Neuron (in vitro differentiated cells): ENCODE results near the gene SLC2A8.

ENCODE experiments used
- H2AFZ ChIP-seq: one replicate; pipeline ENCODE4 v1.6.1; 2013; ENCODE audit warnings: low read depth, mild to moderate bottlenecking, inconsistent platforms, low read length, moderate library complexity
- H3K27me3 ChIP-seq: one replicate; pipeline ENCODE4 v1.6.1; 2013; ENCODE audit warnings: low read length; ENCODE audit not compliant: insufficient read depth
- H3K36me3 ChIP-seq: one replicate; pipeline ENCODE4 v1.6.1; 2013; ENCODE audit warnings: low read length; ENCODE audit not compliant: insufficient read depth
- H3K4me1 ChIP-seq: one replicate; pipeline ENCODE4 v1.6.1; 2013; ENCODE audit warnings: low read length; ENCODE audit not compliant: insufficient read depth
- H3K4me3 ChIP-seq: 2 replicates; pipeline ENCODE4 v1.5.1; 2013; ENCODE audit warnings: mild to moderate bottlenecking, low read length, moderate library complexity
- H3K9me3 ChIP-seq: one replicate; pipeline ENCODE4 v1.6.1; 2013; ENCODE audit warnings: low read length

Gene SLC2A8

GRCh38 chr9:127388037-127388855, 8.7 kb upstream of the SLC2A8 start:
- H3K9me3 ChIP-seq: no peaks in the 10 kb centered on the region
- no peaks in the 10 kb centered on the region for H3K27me3 ChIP-seq
- no peak overlapping the region for H3K4me3 ChIP-seq
- no peaks in the 10 kb centered on the region for H3K36me3 ChIP-seq
- peak overlapping the region; percentile 3 for H2AFZ ChIP-seq
- peaks cover 35% of the 10 kb centered on the region for H3K4me1 ChIP-seq

- Histone ChIP-seq H3K9me3 (no peaks in the 10 kb centered on the region), H2AFZ (peak overlapping the region; percentile 3), H3K27me3 (no peaks in the 10 kb centered on the region), H3K4me3 (no peak overlapping the region), H3K4me1 (peaks cover 35% of the 10 kb centered on the region), H3K36me3 (no peaks in the 10 kb centered on the region)
These were observed 8.1 kb upstream of the SLC2A8 start for GRCh38 chr9:127388856-127389238.

- H3K27me3 ChIP-seq: no peaks in the 10 kb centered on the region
- H3K9me3 ChIP-seq: no peaks in the 10 kb centered on the region
- peaks cover 35% of the 10 kb centered on the region for H3K4me1 ChIP-seq
- no peak overlapping the region for H2AFZ ChIP-seq
- no peaks in the 10 kb centered on the region for H3K36me3 ChIP-seq
- no peak overlapping the region for H3K4me3 ChIP-seq
These were observed 7.4 kb upstream of the SLC2A8 start for GRCh38 chr9:127389381-127390247.

DNA sequence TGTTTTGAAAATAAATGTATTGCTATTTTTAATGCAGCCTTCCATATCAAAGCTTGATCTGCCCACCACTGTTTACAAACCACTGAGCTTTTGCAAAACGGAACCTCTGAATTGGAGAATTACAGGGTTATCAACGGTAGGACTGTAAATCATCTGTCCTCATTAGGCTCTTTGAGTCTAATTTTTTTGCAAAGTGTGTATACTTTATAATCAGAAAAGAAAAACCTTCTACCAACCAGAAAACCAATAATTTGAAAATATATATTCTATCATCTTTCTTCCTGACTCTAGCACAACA, 6.8 kb upstream of the SLC2A8 start:
- Histone ChIP-seq H2AFZ (no peak overlapping the region), H3K27me3 (no peaks in the 10 kb centered on the region), H3K4me1 (peaks cover 35% of the 10 kb centered on the region), H3K9me3 (no peaks in the 10 kb centered on the region), H3K4me3 (no peak overlapping the region), H3K36me3 (no peaks in the 10 kb centered on the region)

DNA sequence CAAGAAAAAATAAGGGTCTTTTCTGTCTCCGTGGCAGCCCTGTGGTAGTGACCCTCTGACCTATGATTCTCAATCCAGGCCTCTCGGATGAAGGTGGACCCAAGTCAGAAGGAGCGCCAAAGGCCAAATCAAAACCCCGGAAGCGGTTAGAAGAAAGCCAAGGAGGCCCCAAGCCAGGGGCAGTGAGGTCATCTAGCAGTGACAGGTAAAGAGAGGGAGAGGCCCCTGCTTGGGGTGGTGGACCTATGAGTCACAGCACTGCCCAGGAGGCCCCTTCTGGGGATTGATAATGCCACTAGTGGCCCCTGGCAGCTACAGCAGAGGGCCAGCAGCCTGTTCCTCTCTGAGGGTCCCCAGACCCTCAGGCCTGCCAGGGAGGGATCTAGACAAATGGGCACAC, 6.4 kb upstream of the SLC2A8 start:
- Histone ChIP-seq H3K4me3 (no peak overlapping the region), H3K9me3 (no peaks in the 10 kb centered on the region), H3K36me3 (no peaks in the 10 kb centered on the region), H3K27me3 (no peaks in the 10 kb centered on the region), H2AFZ (no peak overlapping the region), H3K4me1 (peaks cover 35% of the 10 kb centered on the region)

DNA sequence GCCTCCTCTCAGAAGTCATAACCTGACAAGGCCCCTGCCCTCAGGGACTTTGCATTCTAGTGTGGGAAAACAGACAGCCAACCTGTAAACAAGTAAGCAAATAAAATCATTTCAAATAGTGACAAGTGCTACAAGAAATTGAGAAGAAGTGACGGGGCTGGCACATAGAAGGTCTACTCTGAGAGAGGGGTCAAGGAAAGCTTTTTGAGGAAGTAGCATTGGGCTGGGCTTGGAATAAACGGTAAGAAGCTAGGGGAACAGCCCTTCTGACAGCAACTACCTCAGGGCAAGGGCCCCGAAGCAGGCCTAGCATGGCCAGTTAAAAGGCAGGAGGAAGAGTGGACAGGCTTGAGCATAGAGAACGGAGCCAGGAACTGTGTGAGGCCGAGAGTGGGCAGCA, 4.8 kb upstream of the SLC2A8 start:
- Histone ChIP-seq H3K9me3 (no peaks in the 10 kb centered on the region), H3K4me3 (no peak overlapping the region), H3K4me1 (peaks cover 38% of the 10 kb centered on the region), H3K36me3 (no peaks in the 10 kb centered on the region), H3K27me3 (no peaks in the 10 kb centered on the region), H2AFZ (no peak overlapping the region)

DNA sequence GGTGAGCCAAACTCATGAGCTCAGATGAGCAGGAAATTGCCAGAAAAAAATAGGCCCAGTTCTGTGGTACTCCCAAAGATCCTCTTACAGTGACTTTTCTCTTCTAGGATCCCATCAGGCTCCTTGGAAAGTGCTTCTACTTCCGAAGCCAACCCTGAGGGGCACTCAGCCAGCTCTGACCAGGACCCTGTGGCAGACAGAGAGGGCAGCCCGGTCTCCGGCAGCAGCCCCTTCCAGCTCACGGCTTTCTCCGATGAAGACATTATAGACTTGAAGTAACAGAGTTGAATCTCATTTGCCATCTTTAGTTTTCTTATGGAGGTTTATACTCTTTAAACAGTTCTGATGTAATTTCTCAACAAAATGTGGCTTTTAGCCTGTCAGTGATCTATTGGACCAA, 4.0 kb upstream of the SLC2A8 start:
- Histone ChIP-seq H3K9me3 (no peaks in the 10 kb centered on the region), H3K4me1 (peaks cover 36% of the 10 kb centered on the region), H3K4me3 (no peak overlapping the region), H2AFZ (no peak overlapping the region), H3K27me3 (no peaks in the 10 kb centered on the region), H3K36me3 (no peaks in the 10 kb centered on the region)

- Histone ChIP-seq H2AFZ (no peak overlapping the region), H3K9me3 (no peaks in the 10 kb centered on the region), H3K4me1 (peaks cover 37% of the 10 kb centered on the region), H3K27me3 (no peaks in the 10 kb centered on the region), H3K4me3 (no peak overlapping the region), H3K36me3 (no peaks in the 10 kb centered on the region)
These were observed 3.3 kb upstream of the SLC2A8 start for GRCh38 chr9:127393645-127394044.

- Histone ChIP-seq H3K9me3 (no peaks in the 10 kb centered on the region), H3K36me3 (peaks cover 8% of the 10 kb centered on the region), H2AFZ (peak overlapping the region; percentile 56), H3K4me3 (peak overlapping the region; percentile 54), H3K4me1 (peaks cover 23% of the 10 kb centered on the region), H3K27me3 (no peaks in the 10 kb centered on the region)
These were observed 1.3 kb upstream of the SLC2A8 start for GRCh38 chr9:127395497-127396252.

GRCh38 chr9:127396253-127396807, 639 bp upstream of the SLC2A8 start:
- Histone ChIP-seq H3K36me3 (peaks cover 12% of the 10 kb centered on the region), H2AFZ (peak overlapping the region; percentile 56), H3K4me1 (peaks cover 20% of the 10 kb centered on the region), H3K27me3 (no peaks in the 10 kb centered on the region), H3K4me3 (peak overlapping the region; percentile 54), H3K9me3 (no peaks in the 10 kb centered on the region)

DNA sequence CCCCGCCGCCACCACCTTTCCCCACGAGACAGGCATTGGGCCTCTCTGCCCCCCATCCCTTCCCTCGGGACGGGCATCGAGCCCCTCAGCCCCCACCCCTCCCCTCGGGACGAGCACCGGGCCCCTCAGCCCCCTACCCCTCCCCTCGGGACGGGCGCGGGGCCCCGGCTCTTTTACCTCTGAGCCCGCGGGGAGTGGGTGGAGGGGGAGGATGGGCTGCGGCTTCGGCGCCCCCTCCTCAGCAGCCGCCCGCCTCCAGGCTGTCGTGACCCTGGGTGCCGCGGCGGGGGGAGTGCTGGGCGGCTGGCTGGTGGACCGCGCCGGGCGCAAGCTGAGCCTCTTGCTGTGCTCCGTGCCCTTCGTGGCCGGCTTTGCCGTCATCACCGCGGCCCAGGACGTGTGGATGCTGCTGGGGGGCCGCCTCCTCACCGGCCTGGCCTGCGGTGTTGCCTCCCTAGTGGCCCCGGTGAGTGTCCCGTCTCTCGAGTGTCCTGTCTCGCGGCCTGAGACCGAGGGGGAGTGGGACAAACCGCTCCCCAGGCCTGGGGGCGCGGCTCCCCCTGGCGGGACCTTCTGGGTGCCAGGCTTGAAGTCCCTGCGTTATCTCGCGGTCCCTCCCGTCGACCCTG, 791 bp downstream of the SLC2A8 start:
- Histone ChIP-seq H3K4me1 (peaks cover 20% of the 10 kb centered on the region), H3K9me3 (no peaks in the 10 kb centered on the region), H3K4me3 (peak overlapping the region; percentile 68), H2AFZ (peak overlapping the region; percentile 68), H3K27me3 (no peaks in the 10 kb centered on the region), H3K36me3 (peaks cover 26% of the 10 kb centered on the region)

DNA sequence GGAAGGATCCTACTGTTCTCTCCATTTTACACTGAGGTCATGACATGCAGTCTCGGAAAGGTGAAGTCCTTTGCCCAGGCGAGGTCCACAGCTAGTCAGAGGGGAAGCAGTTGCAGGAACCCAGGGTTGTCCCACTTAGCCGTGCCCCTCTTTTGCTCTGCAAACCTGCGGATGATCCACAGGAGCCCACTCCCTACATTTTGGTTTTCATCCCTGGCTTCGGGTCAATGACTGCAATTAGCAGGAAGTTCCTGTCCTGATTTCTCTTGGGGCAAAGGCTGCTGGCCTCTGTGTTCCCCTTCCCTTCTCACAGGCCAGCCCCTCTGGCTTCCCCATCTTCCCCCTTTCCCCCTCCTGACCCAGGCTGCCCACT, 1.3 kb downstream of the SLC2A8 start:
- Histone ChIP-seq H3K27me3 (no peaks in the 10 kb centered on the region), H3K4me1 (peaks cover 20% of the 10 kb centered on the region), H2AFZ (peak overlapping the region; percentile 68)

More for the DNA sequence above, 1.3 kb downstream of the SLC2A8 start:
- Histone ChIP-seq H3K4me3 (peak overlapping the region; percentile 68), H3K36me3 (peaks cover 29% of the 10 kb centered on the region), H3K9me3 (no peaks in the 10 kb centered on the region)
